GM19463 (cell line): ENCODE data around the gene RPS15.

Experiments
- ATAC-seq: cut with Tn5 transposase; IDR thresholded peaks from one replicate; pipeline ENCODE4 v1.9.1; 2021; ENCODE audit warnings: mild to moderate bottlenecking, moderate library complexity; ENCODE audit not compliant: unreplicated experiment

RPS15 gene

DNA sequence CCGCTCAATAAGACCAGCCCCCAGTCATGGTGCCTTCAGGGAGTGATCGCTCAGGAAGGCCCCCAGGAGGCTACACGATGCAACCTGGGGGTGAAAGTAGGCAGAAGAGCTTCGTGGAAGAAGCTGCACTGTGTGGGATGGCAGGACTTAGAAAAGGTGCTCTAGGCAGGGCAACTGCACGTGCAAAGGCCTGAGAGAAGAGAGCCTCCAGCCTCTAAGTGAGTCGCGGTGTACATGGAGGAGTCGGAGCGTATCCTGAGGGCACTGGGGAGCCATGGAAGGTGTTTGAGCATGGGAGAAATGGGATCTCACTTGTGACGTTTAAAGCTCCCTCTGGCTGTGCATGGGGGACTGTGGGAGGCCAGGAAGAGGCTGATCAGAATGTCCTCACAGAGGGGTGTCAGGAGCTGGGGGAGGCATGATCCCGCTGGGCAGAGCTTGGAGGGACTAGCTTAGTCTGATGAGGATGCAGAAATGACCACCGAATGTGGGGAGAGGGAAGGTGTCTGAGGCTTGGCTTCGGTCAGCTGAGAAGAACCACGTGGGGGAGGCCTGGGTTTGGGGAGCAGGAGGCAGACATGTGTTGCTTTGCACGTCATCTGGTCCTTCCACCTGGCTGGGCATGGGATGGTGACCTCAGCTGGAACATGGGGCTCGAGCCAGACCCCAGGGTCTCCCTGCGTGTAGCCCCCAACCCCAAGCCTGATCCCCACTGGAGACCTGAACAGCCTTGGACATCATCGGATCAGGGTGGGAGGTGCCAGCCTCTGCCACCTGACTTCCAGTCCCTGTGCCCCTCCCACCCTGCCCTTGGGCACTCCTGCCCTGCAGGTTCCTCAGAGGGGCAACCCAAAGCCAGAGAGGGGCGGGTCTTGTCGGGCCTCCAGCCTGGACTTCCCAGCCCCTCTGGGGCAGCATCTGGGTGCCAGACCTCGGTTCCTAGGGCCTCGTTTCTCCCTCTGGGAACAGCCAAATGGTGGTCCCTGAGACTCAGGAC lies 12.8 kb downstream of the RPS15 start:
- no peak for ATAC-seq

DNA sequence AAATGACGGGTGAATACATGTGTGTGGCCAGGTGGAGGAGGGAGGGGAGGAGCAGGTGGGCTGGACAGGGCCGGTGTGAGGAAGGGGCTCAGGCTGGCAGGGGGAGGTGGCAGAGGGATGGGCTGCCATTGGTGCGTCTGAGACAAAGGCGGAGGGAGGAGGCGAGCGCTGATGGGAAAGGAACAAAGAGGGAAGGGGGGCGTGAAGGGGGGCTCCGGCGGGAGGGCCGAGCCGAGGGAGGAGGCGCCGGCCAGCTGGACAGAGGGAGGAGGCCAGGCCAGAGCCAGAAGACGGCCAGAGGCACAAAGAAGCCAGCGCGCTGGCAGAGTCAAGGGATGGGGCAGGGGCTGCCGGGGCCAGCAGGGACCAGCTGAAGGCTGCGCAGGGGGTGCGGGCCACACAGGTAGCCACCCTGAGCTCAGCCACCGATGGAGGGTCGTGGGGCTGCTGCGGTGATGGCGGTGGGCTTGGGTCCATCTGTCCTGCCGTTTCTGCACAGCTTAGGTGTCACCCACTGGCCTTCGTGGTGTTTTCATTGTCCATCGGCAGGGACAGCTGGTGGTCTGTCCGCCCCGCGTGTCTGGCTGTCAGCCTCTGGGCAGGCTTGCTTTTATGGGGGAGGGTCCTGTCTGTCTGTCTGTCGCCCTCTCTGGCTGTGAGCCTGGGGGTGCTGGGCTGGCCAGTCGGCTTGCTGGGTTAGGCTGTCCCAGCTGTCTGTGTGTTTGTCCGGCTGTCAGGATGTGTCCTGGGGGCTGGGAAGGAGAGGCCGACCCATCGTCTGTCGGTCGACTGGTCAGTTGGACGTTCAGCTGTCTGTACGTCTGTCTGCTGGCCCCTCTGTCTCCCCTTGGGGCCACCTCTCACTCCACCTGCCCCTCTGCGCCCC lies 14.0 kb downstream of the RPS15 start:
- ATAC-seq, result no peak

DNA sequence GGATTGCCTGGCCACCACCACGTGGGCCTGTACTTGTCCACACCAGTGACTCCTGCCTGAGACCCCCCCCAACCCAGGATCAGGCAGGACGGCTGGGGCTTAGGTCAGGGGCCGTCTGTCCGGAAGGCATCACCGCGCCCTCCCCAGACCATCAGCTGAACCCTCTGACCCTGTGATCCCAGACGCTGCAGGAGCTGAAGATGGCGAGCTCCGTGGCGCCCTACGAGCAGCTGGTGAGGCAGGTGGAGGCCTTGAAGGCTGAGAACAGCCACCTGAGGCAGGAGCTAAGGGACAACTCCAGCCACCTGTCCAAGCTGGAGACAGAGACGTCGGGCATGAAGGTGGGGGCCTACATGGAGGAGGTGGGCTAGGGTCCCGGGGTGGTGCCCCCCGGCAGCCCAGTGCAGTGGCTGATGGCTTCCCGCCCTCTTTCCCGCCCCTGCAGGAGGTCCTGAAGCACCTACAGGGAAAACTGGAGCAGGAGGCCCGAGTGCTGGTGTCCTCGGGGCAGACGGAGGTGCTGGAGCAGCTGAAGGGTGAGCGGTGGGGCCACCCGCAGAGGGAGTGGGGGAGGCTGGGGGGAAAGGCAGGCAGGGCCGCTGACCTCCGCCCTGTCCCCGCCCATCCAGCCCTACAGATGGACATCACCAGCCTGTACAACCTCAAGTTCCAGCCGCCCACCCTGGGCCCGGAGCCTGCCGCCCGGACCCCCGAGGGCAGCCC lies 14.8 kb downstream of the RPS15 start:
- no peak for ATAC-seq

DNA sequence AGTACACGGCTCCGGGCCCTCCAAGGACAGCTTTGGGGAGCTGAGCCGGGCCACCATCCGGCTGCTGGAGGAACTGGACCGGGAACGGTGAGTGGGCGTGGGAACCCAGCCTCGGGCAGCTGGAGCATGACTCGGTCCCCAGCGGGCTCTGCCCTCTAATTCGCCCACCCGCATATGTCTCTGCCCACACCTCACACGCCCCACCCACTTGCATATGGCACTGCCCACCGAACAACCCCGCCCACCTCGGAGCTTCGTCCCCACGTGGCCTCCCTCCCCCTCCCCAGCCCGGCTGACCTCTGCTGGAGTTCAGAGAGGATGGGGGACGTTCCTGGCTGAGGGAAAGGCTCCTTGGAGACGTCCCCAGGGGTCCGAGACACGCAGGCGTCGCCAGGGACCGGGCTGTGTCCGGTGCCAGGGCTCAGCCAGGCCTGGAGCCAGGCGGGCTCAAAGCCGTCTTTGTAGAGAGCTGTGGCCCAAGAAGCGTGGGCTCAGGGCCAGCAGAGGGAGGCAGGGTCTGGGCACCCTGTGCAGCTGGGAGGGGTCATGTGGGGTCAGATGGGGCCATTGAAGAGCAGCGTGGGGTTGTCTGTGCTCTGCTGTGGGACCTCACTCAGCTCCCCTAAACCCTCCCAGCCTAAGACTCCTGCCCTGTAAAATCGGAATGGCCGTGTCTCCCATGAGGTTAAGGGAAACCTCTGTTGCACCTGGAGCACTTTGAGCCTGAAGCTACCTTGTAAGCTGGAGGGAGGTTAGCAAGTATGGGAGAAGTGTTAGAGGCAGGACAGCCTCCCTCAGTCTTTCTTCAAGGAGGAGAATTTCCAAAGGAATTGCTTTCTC lies 15.5 kb downstream of the RPS15 start:
- ATAC-seq, result no peak

DNA sequence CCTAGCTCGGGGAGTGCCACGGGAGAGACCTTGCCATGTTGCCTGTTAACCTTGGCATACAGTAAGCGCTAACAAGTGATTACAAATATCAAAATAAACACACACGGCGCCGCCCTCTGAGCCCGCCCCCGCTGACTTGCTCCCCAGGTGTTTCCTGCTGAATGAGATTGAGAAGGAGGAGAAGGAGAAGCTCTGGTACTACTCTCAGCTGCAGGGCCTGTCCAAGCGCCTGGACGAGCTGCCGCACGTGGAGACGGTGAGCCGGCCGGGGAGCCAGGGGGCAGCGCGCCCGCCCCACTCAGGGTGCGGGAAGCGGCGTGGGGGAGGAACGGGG lies 16.8 kb downstream of the RPS15 start:
- no peak for ATAC-seq

DNA sequence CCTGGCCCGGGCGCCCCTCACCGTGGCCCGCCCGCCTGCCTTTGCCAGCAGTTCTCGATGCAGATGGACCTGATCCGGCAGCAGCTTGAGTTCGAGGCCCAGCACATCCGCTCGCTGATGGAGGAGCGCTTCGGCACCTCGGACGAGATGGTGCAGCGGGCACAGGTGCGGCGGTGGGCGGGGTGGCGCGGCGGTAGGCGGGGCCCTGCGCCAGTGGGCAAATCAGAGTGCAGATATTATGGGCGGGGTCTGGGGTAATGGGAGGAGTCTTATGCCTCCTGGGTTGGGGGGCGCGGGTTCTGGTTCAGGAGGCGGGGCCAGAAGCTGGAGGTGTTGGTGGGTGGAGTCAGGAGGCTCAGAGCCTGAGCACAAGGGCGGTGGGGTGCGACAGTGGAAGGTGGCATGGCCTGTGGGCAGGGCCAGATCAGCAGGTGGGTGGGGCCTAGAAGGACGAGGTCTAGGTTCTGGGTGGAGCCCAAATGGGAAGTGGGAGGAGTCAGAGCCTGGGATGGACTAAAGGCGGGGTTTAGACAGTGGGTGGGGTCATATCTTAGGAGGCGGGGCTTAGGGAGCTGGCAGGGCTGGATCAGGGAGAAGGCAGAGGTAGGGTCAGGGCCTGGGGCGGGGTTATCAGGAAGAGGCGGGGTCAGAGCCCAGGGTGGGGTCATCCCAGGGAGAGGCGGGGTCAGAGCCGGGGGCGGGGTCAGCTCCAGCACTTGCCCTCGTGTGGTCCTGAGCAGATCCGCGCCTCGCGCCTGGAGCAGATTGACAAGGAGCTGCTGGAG lies 17.3 kb downstream of the RPS15 start:
- ATAC-seq, result no peak

DNA sequence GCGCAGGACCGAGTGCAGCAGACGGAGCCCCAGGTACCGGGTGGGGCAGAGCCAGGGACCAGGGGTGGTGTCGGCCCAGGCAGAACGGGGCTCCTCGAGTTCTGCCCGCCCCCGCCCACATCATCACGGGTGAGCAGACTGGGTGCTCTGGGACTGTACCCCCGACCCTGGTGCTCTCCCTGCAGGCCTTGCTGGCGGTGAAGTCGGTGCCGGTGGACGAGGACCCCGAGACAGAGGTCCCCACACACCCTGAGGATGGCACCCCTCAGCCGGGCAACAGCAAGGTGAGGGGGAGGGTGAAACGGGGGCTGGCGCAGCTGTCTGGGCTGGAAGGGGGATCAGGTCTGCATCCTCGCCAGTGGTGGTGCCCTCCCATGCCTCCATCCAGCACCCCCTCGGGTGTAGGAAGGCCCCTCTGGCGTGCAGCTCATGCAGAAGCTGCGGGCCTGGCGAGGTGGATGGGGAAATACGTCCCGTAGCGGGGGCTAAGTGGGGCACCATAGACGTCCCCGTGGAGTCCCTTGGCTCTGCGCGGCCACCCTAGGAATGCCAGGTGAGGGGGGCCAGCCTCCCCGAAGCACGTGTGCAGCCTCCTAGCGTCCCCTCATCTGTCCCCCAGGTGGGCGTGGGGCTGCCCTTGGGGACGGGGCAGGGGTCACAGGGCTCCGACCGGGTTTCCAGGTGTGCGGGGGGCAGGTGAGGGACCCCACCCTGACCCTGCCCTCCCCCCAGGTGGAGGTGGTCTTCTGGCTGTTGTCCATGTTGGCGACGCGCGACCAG lies 18.1 kb downstream of the RPS15 start:
- no peak for ATAC-seq

DNA sequence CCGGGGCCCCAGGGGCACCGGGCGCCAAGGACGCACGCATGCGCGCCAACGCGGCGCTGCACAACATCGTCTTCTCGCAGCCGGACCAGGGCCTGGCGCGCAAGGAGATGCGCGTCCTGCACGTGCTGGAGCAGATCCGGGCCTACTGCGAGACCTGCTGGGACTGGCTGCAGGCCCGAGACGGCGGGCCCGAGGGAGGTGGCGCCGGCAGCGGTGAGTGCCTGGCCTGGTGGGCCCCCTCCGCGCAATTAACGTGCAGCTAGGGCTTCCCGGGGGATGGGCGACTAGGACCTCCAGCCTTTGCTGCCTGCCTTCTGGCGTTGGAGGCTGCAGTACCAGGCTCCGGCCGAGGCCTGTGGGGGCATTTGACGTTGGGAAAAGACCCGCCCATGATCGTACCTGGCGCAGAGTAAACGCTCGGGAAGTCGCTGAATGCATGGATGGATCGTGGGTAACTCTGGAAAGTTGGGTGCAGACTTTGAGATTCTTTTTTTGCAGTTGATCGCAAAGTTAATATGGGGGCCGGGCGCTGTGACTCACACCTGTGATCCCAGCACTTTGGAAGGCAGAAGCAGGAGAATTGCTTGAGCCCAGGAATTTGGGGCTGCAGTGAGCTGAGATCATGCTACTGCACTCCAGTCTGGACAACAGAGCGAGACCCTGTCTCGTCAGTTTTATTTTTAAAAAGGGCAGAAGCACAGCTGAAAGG lies 19.0 kb downstream of the RPS15 start:
- ATAC-seq, result no peak

DNA sequence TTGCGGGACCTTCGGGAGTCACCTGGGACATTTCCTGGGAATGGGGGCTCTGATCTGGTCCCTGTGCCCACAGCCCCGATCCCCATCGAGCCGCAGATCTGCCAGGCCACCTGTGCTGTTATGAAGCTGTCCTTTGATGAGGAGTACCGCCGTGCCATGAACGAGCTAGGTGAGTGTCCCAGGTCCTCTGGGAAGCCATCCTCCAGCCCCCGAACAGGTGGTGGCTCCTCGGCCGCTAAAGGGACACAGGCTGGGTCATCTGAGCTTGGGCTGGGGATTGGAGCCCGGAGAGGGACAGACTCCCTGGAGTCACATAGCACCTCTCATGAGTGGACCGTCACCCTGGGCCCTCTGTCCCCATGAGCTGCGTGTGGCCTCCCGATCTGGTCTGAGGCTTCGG lies 19.7 kb downstream of the RPS15 start:
- no peak for ATAC-seq

DNA sequence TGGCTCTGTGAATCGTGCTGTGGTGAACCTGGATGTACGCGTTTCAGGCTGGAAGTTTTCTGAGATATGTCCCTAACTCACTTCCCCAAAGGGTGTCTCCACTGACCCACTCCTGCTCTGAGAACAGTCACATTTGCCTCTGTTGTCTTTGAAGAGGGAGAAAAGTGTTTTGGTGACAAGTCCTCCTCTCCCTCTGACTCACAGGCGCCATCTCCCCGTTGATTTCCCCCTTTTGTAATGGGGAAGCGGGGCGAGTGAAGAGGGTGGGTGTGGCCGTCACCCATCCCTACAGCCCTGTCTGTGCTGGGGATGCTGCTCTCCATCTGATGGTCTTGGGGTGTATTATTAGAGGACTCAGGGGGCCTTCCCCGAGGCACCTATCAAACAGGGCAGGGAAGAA lies 21.3 kb downstream of the RPS15 start:
- ATAC-seq, result no peak

DNA sequence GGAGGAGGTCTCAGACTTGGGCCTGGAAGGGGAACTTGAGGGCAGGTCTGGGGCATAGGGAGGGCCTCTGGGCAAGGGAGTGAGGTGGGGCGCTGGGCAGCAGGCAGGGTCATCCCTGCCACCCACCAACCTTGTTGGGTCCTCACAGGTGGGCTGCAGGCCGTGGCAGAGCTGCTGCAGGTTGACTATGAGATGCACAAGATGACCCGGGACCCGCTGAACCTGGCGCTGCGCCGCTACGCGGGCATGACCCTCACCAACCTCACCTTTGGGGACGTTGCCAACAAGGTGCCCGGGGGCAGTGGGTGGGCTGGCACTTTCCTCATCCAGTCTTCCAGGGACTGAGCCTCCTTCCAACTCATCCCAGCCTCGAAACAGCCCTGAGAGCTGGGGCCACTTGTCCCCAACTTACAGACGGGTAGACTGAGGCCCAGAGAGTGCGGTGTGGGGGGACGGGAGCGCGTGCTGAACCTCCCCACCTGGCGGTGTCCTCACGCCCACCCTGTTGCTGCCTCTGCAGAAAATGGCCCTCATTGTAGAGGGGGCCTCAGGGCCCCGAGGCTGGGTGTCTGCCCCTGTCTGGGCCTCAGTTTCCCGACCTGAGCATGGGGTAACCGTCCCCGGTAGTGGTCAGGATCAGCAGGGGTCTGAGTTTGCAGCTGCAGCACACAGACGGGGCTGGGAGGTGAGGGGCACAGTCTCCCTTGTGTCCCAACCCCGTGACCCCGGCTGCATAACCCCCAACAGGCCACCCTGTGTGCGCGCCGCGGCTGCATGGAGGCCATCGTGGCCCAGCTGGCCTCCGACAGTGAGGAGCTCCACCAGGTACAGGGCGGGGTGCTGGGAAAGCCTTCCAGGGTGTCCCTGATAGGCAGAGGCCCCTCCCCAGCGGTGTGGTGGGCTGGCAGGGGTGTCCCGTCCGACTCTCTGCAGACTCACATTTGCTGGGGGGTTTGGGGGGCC lies 22.1 kb downstream of the RPS15 start:
- ATAC-seq, result no peak

DNA sequence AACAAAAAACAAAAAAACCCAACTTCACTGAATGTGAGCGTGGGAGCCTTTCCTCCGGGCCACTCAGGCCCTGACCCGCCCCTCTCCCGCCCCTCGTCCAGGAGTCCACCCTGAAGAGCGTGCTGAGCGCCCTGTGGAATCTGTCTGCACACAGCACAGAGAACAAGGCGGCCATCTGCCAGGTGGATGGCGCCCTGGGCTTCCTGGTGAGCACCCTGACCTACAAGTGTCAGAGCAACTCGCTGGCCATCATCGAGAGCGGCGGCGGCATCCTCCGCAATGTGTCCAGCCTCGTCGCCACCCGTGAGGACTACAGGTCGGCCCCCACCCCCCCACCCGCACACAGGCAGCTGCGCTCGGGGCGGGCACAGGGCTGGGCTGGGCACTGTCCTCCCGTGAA lies 23.7 kb downstream of the RPS15 start:
- ATAC-seq, result no peak

DNA sequence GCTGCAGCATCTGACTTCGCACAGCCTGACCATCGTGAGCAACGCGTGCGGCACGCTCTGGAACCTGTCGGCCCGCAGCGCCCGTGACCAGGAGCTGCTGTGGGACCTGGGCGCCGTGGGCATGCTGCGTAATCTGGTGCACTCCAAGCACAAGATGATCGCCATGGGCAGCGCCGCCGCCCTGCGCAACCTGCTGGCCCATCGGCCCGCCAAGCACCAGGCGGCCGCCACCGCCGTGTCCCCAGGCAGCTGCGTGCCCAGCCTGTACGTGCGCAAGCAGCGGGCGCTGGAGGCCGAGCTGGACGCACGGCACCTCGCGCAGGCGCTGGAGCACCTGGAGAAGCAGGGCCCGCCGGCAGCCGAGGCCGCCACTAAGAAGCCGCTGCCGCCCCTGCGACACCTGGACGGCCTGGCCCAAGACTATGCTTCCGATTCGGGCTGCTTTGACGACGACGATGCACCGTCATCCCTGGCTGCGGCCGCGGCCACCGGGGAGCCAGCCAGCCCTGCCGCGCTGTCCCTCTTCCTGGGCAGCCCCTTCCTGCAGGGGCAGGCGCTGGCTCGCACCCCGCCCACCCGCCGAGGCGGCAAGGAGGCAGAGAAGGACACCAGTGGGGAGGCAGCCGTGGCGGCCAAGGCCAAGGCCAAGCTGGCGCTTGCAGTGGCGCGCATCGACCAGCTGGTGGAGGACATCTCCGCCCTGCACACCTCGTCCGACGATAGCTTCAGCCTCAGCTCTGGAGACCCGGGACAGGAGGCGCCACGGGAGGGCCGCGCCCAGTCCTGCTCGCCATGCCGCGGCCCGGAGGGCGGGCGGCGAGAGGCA lies 27.2 kb downstream of the RPS15 start:
- no peak for ATAC-seq

DNA sequence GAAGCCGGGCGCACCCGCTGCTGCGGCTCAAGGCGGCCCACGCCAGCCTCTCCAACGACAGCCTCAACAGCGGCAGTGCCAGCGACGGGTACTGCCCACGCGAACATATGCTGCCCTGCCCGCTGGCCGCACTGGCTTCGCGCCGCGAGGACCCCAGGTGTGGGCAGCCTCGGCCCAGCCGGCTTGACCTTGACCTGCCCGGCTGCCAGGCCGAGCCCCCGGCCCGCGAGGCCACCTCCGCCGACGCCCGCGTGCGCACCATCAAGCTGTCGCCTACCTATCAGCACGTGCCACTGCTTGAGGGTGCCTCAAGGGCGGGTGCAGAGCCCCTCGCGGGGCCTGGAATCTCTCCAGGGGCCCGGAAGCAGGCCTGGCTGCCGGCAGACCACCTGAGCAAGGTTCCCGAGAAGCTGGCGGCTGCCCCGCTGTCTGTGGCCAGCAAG lies 27.8 kb downstream of the RPS15 start:
- ATAC-seq, result no peak

DNA sequence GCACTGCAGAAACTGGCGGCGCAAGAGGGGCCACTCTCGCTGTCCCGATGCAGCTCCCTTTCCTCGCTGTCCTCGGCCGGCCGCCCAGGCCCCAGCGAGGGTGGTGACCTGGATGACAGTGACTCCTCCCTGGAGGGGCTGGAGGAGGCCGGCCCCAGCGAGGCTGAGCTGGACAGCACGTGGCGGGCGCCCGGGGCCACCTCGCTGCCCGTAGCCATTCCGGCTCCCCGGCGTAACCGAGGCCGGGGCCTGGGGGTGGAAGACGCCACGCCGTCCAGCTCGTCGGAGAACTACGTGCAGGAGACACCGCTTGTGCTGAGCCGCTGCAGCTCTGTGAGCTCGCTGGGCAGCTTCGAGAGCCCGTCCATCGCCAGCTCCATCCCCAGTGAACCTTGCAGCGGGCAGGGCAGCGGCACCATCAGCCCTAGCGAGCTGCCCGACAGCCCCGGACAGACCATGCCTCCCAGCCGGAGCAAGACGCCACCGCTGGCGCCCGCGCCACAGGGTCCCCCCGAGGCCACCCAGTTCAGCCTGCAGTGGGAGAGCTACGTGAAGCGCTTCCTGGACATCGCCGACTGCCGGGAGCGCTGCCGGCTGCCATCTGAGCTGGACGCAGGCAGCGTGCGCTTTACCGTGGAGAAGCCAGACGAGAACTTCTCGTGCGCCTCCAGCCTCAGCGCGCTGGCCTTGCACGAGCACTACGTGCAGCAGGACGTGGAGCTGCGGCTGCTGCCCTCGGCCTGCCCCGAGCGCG lies 28.4 kb downstream of the RPS15 start:
- ATAC-seq, result no peak

DNA sequence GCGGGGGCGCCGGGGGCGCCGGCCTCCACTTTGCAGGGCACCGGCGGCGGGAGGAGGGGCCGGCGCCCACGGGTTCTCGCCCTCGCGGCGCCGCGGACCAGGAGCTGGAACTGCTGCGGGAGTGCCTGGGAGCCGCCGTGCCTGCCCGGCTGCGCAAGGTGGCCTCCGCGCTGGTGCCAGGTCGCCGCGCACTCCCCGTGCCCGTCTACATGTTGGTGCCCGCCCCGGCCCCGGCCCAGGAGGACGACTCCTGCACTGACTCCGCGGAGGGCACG lies 29.0 kb downstream of the RPS15 start:
- no peak for ATAC-seq
